ENCODE measurements around the gene ZNF142.

The ZNF142 gene

GRCh38 chr2:218659258-218659987 lies at the start of gene ZNF142, which contains the start of gene BCS1L:
TSS of gene ZNF142 (minus strand) at chr2:218659623. CDS start at chr2:218656429, 3,194 bp downstream.
TSS of gene BCS1L (plus strand) at chr2:218659683. CDS start at chr2:218660988, 1,305 bp downstream.
- DNase-seq (ENCODE audit: low spot score), result peak; percentile 93

- no peak for DNase-seq (ENCODE audit: low spot score)
These were observed 48.7 kb upstream of the ZNF142 start for GRCh38 chr2:218708086-218708485.

GRCh38 chr2:218703341-218703740 lies 43.9 kb upstream of the ZNF142 start:
- DNase-seq (ENCODE audit: low spot score), result no peak

- no peak for DNase-seq (ENCODE audit: low spot score)
These were observed 42.4 kb upstream of the ZNF142 start for GRCh38 chr2:218701806-218702205.

GRCh38 chr2:218698885-218699284 lies 39.5 kb upstream of the ZNF142 start:
- DNase-seq (ENCODE audit: low spot score), result no peak

- DNase-seq (ENCODE audit: low spot score), result peak; percentile 64
These were observed 35.2 kb upstream of the ZNF142 start for GRCh38 chr2:218694405-218695145.

GRCh38 chr2:218691234-218691633 lies 31.8 kb upstream of the ZNF142 start:
- DNase-seq (ENCODE audit: low spot score), result no peak

GRCh38 chr2:218687400-218688060 lies 28.1 kb upstream of the ZNF142 start:
- DNase-seq (ENCODE audit: low spot score), result peak; percentile 56

- DNase-seq (ENCODE audit: low spot score), result no peak
These were observed 20.6 kb upstream of the ZNF142 start for GRCh38 chr2:218680061-218680460.

GRCh38 chr2:218679119-218679518 lies 19.7 kb upstream of the ZNF142 start:
- DNase-seq (ENCODE audit: low spot score), result no peak

GRCh38 chr2:218671654-218672566 lies 12.5 kb upstream of the ZNF142 start, which contains the start of the genes RNF25 and STK36:
TSS of gene RNF25 (minus strand) at chr2:218672002. CDS start at chr2:218671970, 32 bp downstream.
TSS of gene STK36 (plus strand) at chr2:218672086. CDS start at chr2:218672830, 744 bp downstream.
- peak; percentile 90 for DNase-seq (ENCODE audit: low spot score)

GRCh38 chr2:218671097-218671653 lies 11.8 kb upstream of the ZNF142 start:
- DNase-seq (ENCODE audit: low spot score), result no peak

GRCh38 chr2:218664653-218665052 lies 5.2 kb upstream of the ZNF142 start:
- DNase-seq (ENCODE audit: low spot score), result no peak

GRCh38 chr2:218663901-218664300 lies 4.5 kb upstream of the ZNF142 start:
- DNase-seq (ENCODE audit: low spot score), result no peak

- no peak for DNase-seq (ENCODE audit: low spot score)
These were observed 3.4 kb upstream of the ZNF142 start for GRCh38 chr2:218662827-218663226.

GRCh38 chr2:218662377-218662776 lies 3.0 kb upstream of the ZNF142 start:
- DNase-seq (ENCODE audit: low spot score), result no peak

- no peak for DNase-seq (ENCODE audit: low spot score)
These were observed 550 bp upstream of the ZNF142 start for GRCh38 chr2:218659988-218660358.

GRCh38 chr2:218658671-218659257 lies 659 bp downstream of the ZNF142 start:
- peak; percentile 64 for DNase-seq (ENCODE audit: low spot score)

GRCh38 chr2:218655751-218656150 lies 3.7 kb downstream of the ZNF142 start:
- DNase-seq (ENCODE audit: low spot score), result no peak

GRCh38 chr2:218648787-218649100 lies 10.7 kb downstream of the ZNF142 start:
- DNase-seq (ENCODE audit: low spot score), result no peak
